DOHH2 (cell line): Measurements from ENCODE around the gene GATAD2B.

ENCODE experiments used
- H3F3A ChIP-seq: fragments of 200-600 bp; sonication (generic), shearing (Covaris generic); 2 replicates; pipeline ENCODE4 v1.6.0; 2016; ENCODE audit warnings: antibody characterized with exemption, mild to moderate bottlenecking; ENCODE audit not compliant: control insufficient read depth, insufficient read depth
- H3K27ac ChIP-seq: fragments of 200-600 bp; sonication (generic); 2 replicates; pipeline ENCODE4 v1.5.1; 2014; ENCODE audit warnings: low read depth, mild to moderate bottlenecking, low read length, moderate library complexity
- H3K27me3 ChIP-seq: fragments of 200-600 bp; sonication (generic); 2 replicates; pipeline ENCODE4 v1.6.1; 2014; ENCODE audit warnings: mild to moderate bottlenecking, low read length, mixed read lengths; ENCODE audit not compliant: control insufficient read depth
- H3K36me3 ChIP-seq: fragments of 200-600 bp; sonication (generic); 2 replicates; pipeline ENCODE4 v1.6.1; 2014; ENCODE audit warnings: mild to moderate bottlenecking, low read length, moderate library complexity, mixed read lengths; ENCODE audit not compliant: control insufficient read depth
- H3K4me1 ChIP-seq: fragments of 200-600 bp; sonication (generic); 2 replicates; pipeline ENCODE4 v1.6.1; 2014; ENCODE audit warnings: mild to moderate bottlenecking, low read length, mixed read lengths; ENCODE audit not compliant: control insufficient read depth
- H3K4me2 ChIP-seq: fragments of 200-600 bp; sonication (generic); 2 replicates; pipeline ENCODE4 v1.6.0; 2014; ENCODE audit warnings: mild to moderate bottlenecking, low read length, moderate library complexity
- H3K4me3 ChIP-seq: fragments of 200-600 bp; sonication (generic); 2 replicates; pipeline ENCODE4 v1.5.1; 2014; ENCODE audit warnings: mild to moderate bottlenecking, low read length, mixed read lengths
- H3K79me2 ChIP-seq: fragments of 200-600 bp; sonication (generic); 2 replicates; pipeline ENCODE4 v1.6.1; 2014; ENCODE audit warnings: mild to moderate bottlenecking, low read length, mixed read lengths; ENCODE audit not compliant: control insufficient read depth
- H3K9me2 ChIP-seq: fragments of 200-600 bp; sonication (generic); replicated peaks from 2 replicates; pipeline ENCODE4 v1.6.1; 2014; ENCODE audit warnings: mild to moderate bottlenecking, low read length, mixed read lengths; ENCODE audit not compliant: control insufficient read depth
- H3K9me3 ChIP-seq: fragments of 200-600 bp; sonication (generic); 2 replicates; pipeline ENCODE4 v1.6.1; 2014; ENCODE audit warnings: antibody characterized with exemption, low read length, mixed read lengths; ENCODE audit not compliant: control insufficient read depth, insufficient read depth
- H4K20me1 ChIP-seq: fragments of 200-600 bp; sonication (generic); 2 replicates; pipeline ENCODE4 v1.6.0; 2014; ENCODE audit warnings: low read depth, mild to moderate bottlenecking, antibody characterized with exemption, low read length, moderate library complexity; ENCODE audit not compliant: control insufficient read depth, insufficient read depth
- CTCF ChIP-seq: fragments of 200-600 bp; sonication (generic); IDR thresholded peaks from one replicate; pipeline ENCODE4 v1.5.1; 2014; ENCODE audit warnings: antibody characterized with exemption, mild to moderate bottlenecking, low read depth, low read length; ENCODE audit not compliant: poor library complexity, severe bottlenecking
- EZH2phosphoT487 ChIP-seq: fragments of 200-600 bp; sonication (generic); IDR thresholded peaks from 2 replicates; pipeline ENCODE4 v1.6.1; 2017; ENCODE audit warnings: borderline replicate concordance, mild to moderate bottlenecking, antibody characterized with exemption, low read length, moderate library complexity, mixed read lengths

The GATAD2B gene

DNA sequence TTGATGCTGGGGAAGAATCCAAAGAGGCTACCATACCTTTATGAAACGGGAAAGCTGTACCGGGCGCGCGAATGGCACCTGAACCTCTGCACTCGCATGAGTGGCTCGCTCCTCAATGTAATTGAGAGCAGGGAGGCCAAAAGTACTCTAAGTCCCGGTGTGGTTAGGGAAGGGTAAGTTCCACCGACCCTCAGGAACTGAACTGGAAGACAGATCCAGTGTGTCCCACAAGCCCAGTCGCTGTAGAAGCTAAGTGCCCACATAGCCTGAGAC, 1.0 kb downstream of the GATAD2B start:
- Histone ChIP-seq H3K9me3 (no peaks in the 10 kb centered on the region), H4K20me1 (peaks cover 32% of the 10 kb centered on the region), H3K36me3 (peaks cover 47% of the 10 kb centered on the region), H3K79me2 (peaks cover 70% of the 10 kb centered on the region), H3K4me3 (peak overlapping the region; percentile 93), H3K27ac (peak overlapping the region; percentile 91), H3K27me3 (no peaks in the 10 kb centered on the region), H3K4me2 (peak overlapping the region; percentile 94), H3K9me2 (no peaks in the 10 kb centered on the region), H3K4me1 (peaks cover 41% of the 10 kb centered on the region), H3F3A (peaks cover 14% of the 10 kb centered on the region)
- TF ChIP-seq EZH2phosphoT487 (no peak), CTCF (no peak)

DNA sequence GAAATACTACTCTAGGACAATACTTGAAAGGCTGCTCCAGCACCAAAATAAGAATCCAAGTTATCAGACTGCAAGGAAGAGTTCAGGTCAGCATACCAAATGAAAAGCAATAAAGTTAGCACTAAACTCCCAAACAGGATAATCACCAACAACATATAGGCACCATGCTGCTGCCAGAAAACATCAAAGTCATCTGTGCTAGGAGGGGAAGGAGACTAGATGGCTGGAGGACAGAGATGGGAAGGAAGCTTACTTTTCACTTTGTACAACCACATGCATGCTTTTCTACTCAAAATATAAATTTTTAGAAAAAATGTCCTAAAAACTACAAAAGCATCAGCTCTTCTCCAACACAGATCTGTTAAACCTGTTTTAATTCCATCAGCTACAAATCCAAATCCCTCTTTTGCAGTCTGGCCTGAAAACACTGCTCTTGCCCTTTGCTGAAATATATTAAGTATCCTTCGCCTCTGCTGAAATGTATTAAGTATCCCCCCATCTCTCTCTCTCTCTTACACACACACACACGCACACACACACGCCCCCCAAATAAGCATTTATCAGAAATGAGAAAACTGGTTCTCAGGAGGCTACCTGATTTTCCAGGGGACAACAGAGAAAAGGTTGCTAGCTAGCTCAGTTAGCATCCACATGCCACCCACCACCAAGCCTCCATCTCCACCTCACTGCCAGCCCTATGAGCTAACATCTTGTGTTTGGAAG, 1.5 kb downstream of the GATAD2B start:
- H4K20me1 ChIP-seq, result peaks cover 32% of the 10 kb centered on the region
- no peaks in the 10 kb centered on the region for H3K27me3 ChIP-seq
- peaks cover 11% of the 10 kb centered on the region for H3F3A ChIP-seq
- H3K36me3 ChIP-seq, result peaks cover 48% of the 10 kb centered on the region
- peak overlapping the region; percentile 93 for H3K4me3 ChIP-seq
- peak overlapping the region; percentile 91 for H3K27ac ChIP-seq
- peak overlapping the region; percentile 94 for H3K4me2 ChIP-seq
- no peaks in the 10 kb centered on the region for H3K9me2 ChIP-seq
- peaks cover 75% of the 10 kb centered on the region for H3K79me2 ChIP-seq
- peaks cover 41% of the 10 kb centered on the region for H3K4me1 ChIP-seq
- H3K9me3 ChIP-seq, result no peaks in the 10 kb centered on the region
- TF ChIP-seq EZH2phosphoT487, result no peak
- TF ChIP-seq CTCF, result no peak

DNA sequence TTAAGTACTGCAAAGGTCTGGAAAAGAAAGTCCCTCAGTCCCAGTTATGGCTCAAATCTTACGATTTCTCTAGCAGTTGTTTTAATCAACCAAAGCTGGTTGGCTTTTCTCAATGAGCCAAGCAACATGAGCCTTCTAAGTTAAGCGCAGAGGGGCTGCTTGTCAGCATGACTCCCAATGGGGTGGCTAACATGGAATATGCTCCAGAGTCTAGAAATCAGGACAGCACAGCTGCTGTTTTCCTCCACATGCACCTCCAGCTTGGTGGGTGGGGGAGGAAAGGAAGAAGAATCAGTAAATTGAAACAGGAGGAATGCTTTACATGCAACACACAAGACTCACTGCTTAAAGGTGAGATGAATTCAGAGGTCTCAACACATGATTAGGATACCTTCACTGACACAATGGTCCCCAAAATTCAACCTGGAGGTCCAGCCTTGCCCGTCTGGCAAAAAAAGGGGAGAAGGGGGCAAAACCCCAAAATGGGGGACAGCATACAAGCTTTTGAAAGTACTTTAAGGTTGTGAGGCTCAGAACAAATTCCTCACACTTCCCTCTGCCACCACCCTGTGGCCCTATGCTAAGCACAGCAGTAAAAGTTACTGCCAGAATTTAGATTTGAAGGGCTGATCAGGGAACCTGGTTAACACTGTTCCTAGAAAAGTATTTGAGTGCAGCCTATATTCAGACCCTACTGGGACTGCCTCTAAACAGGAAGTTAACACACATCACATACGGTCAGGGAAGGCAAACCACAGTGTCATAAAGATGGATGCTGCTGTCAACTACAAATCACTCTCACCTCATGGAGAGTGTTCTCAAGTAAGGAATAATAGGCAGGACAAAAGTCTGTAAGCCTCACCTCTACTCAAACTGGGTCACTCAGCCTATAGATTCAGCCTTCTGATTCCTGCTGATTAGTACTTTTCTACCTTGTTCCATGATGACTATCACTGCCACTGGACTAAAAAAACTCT, 2.6 kb downstream of the GATAD2B start:
- H3K27ac ChIP-seq, result peak overlapping the region; percentile 91; the same call in 1 of the 2 replicates
- peaks cover 32% of the 10 kb centered on the region for H4K20me1 ChIP-seq
- H3F3A ChIP-seq, result peaks cover 3% of the 10 kb centered on the region
- H3K4me2 ChIP-seq, result peak overlapping the region; percentile 94
- H3K4me1 ChIP-seq, result peaks cover 41% of the 10 kb centered on the region
- peak overlapping the region; percentile 93 for H3K4me3 ChIP-seq
- H3K79me2 ChIP-seq, result peaks cover 86% of the 10 kb centered on the region
- H3K9me3 ChIP-seq, result no peaks in the 10 kb centered on the region
- no peaks in the 10 kb centered on the region for H3K27me3 ChIP-seq
- peak; percentile 10 for TF ChIP-seq CTCF
- no peak for TF ChIP-seq EZH2phosphoT487
- H3K36me3 ChIP-seq, result peaks cover 55% of the 10 kb centered on the region
- no peaks in the 10 kb centered on the region for H3K9me2 ChIP-seq
